Prostate gland (tissue), 2 donors: ENCODE data around the gene MAVS.

Experiments
- POLR2A ChIP-seq: fragments of 450-650 bp; IDR thresholded peaks from one replicate; pipeline ENCODE4 v1.6.1; 2016; ENCODE audit warnings: antibody characterized with exemption, mild to moderate bottlenecking
- TF ChIP-seq, protein P1 (sequence below), 4 experiments: fragments of 200-600 bp in 2 of 4; fragments of 450-650 bp in 2 of 4; sonication (generic) in 2 of 4; IDR thresholded peaks; 1 replicate in 3 of 4; 2 replicates in 1 of 4; pipeline ENCODE4 v1.5.1; 2016 to 2019; ENCODE audit warnings: antibody characterized with exemption in 4 of 4, mild to moderate bottlenecking in 2 of 4, moderate library complexity in 2 of 4

DNA sequence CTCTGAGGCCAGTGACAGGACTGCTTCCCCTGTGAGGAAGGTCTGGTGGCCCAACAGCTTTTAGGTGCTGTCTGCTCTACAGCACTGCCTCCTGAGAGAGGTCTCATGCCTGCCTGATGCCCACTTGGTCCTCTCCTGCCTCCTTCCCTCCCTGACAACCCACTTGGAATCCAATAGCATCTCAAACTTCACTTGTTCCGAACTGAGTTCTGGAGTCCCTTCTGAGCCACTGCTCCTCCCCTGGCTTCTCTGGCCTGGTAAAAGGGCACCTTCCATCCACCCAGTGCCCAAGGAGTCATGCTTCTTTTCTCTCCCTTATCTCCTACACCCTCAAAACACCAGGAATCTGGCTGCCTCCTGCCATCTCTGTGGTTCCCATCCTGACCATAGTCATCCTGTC lies 1.9 kb downstream of the MAVS start:
- TF ChIP-seq, protein P1, sequence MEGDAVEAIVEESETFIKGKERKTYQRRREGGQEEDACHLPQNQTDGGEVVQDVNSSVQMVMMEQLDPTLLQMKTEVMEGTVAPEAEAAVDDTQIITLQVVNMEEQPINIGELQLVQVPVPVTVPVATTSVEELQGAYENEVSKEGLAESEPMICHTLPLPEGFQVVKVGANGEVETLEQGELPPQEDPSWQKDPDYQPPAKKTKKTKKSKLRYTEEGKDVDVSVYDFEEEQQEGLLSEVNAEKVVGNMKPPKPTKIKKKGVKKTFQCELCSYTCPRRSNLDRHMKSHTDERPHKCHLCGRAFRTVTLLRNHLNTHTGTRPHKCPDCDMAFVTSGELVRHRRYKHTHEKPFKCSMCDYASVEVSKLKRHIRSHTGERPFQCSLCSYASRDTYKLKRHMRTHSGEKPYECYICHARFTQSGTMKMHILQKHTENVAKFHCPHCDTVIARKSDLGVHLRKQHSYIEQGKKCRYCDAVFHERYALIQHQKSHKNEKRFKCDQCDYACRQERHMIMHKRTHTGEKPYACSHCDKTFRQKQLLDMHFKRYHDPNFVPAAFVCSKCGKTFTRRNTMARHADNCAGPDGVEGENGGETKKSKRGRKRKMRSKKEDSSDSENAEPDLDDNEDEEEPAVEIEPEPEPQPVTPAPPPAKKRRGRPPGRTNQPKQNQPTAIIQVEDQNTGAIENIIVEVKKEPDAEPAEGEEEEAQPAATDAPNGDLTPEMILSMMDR (IDR thresholded peaks at IDR 0.05), result no peak
- TF ChIP-seq POLR2A, result no peak
